Gastroesophageal sphincter (tissue), 3 donors: Measurements from ENCODE around the gene IREB2.

Source experiments
- CTCF ChIP-seq, 4 experiments: fragments of 200-600 bp in 2 of 4; fragments of 450-650 bp in 2 of 4; sonication (generic) in 1 of 4; IDR thresholded peaks; one replicate each; pipeline ENCODE4 v1.5.1; 2017 to 2019; ENCODE audit warnings: antibody characterized with exemption in 4 of 4, mild to moderate bottlenecking in 2 of 4, moderate library complexity in 2 of 4
- EP300 ChIP-seq: sonication (generic); formaldehyde crosslinking; IDR thresholded peaks from one replicate; pipeline ENCODE4 v1.6.1; 2017; ENCODE audit warnings: antibody characterized with exemption, mild to moderate bottlenecking
- POLR2A ChIP-seq, 2 donors: fragments of 450-650 bp; IDR thresholded peaks; one replicate each; pipeline ENCODE4 v1.6.1; 2017; ENCODE audit warnings: antibody characterized with exemption in 2 of 2, mild to moderate bottlenecking in 2 of 2, moderate library complexity in 1 of 2
- POLR2AphosphoS5 ChIP-seq: sonication (generic); formaldehyde crosslinking; IDR thresholded peaks from one replicate; pipeline ENCODE4 v1.6.1; 2017; ENCODE audit warnings: antibody characterized with exemption

- TF ChIP-seq CTCF (IDR thresholded peaks at IDR 0.05) (no peak), POLR2AphosphoS5 (no peak), POLR2A (IDR thresholded peaks at IDR 0.05) (no peak), EP300 (no peak)
Measured at GRCh38 chr15:78396186-78396814, 41.7 kb upstream of the IREB2 start.
